AG04450 (cell line): Measurements from ENCODE around the gene PON3. TPM values are rescaled to one million over a fixed set of nuclear protein-coding genes. Genes with fewer than 3 reads are reported as not detected.

ENCODE experiments used
- CTCF ChIA-PET: fragments of 300-600, 350-600 bp; formaldehyde crosslinking; extraction: SDS; loops from one replicate; lab custom pipeline; 2022; ENCODE audit warnings: antibody characterized with exemption, inconsistent platforms; lab: Charles Lee
- POLR2A ChIA-PET: fragments of 350-600 bp; formaldehyde crosslinking; extraction: SDS; loops from one replicate; lab custom pipeline; 2021; ENCODE audit warnings: antibody characterized with exemption, inconsistent platforms; lab: Yijun Ruan, JAX
- DNase-seq: peaks from one replicate; pipeline ENCODE4 v3.0.0-alpha.2; 2011; ENCODE audit warnings: low read depth, low spot score
- H3K27ac ChIP-seq: one replicate; pipeline ENCODE4 v1.5.1; 2012; ENCODE audit warnings: low read depth, low read length, control low read depth
- H3K27me3 ChIP-seq: one replicate; pipeline ENCODE4 v1.6.0; 2012; ENCODE audit warnings: low read length; ENCODE audit not compliant: control insufficient read depth, insufficient read depth
- H3K4me3 ChIP-seq: 2 replicates; pipeline ENCODE4 v1.5.1; 2011; ENCODE audit warnings: mild to moderate bottlenecking, low read depth, low read length, control low read depth
- H3K9me3 ChIP-seq: 2 replicates; pipeline ENCODE4 v1.5.1; 2012; ENCODE audit warnings: low read length; ENCODE audit not compliant: control insufficient read depth, insufficient read depth
- CTCF ChIP-seq: IDR thresholded peaks from 2 replicates; pipeline ENCODE4 v1.5.1; 2011; ENCODE audit warnings: low read depth, low read length, control low read depth, inconsistent platforms
- polyA plus RNA-seq: library from polyadenylated mRNA; depleted of rRNA; stranded (reverse); fragments of >200 nt; gene quantifications from 2 replicates; pipeline ENCODE4 v1.2.3, GENCODE V29; 2011

Gene PON3
- polyA plus RNA-seq, 1 experiment = 0.20 TPM

- POLR2A ChIA-PET = no interaction called here
- Histone ChIP-seq H3K27me3 (no peaks in the 10 kb centered on the region), H3K4me3 (no peak within 1 kb of the TSS), H3K27ac (no peak within 1 kb of the TSS), H3K9me3 (no peaks in the 10 kb centered on the region)
- no peak for TF ChIP-seq CTCF
- no peak for DNase-seq
- CTCF ChIA-PET = no interaction called here
These were observed 71.7 kb downstream of the PON3 start, which contains the start of gene PON1 for GRCh38 chr7:95324431-95324830. PON1 (minus strand) TSS chr7:95324532; CDS start chr7:95324475, 57 bp downstream.

- H3K27me3 ChIP-seq = no peaks in the 10 kb centered on the region
These were observed 72.6 kb downstream of the PON3 start for GRCh38 chr7:95323410-95324129.

GRCh38 chr7:95322854-95323253, 73.3 kb downstream of the PON3 start:
- CTCF ChIA-PET = no interaction called here
- no peak for TF ChIP-seq CTCF
- POLR2A ChIA-PET = interaction anchor here (0.5 kb wide), 1 partner anchor 140 kb away, joined by 6 read pairs; no protein-coding TSS in a partner anchor
- no peak for DNase-seq
- H3K4me3 ChIP-seq = no peak overlapping the region
- no peaks in the 10 kb centered on the region for H3K9me3 ChIP-seq
- H3K27me3 ChIP-seq = no peaks in the 10 kb centered on the region
- H3K27ac ChIP-seq = no peak overlapping the region

More at GRCh38 chr7:95323410-95324129, 72.6 kb downstream of the PON3 start:
- ChIA-PET CTCF (no interaction called here), POLR2A (interaction anchor here (0.5 kb wide), 1 partner anchor 139 kb away, joined by 6 read pairs; no protein-coding TSS in a partner anchor)
- DNase-seq = no peak
- no peak overlapping the region for H3K4me3 ChIP-seq
- no peak overlapping the region for H3K27ac ChIP-seq
- H3K9me3 ChIP-seq = no peaks in the 10 kb centered on the region
- no peak for TF ChIP-seq CTCF

GRCh38 chr7:95322396-95322795, 73.8 kb downstream of the PON3 start:
- CTCF ChIA-PET = no interaction called here
- Histone ChIP-seq H3K27ac (no peak overlapping the region), H3K4me3 (no peak overlapping the region), H3K27me3 (no peaks in the 10 kb centered on the region), H3K9me3 (no peaks in the 10 kb centered on the region)
- no peak for DNase-seq
- POLR2A ChIA-PET = no interaction called here
- no peak for TF ChIP-seq CTCF

GRCh38 chr7:95321720-95322119, 74.5 kb downstream of the PON3 start:
- no peak for DNase-seq
- H3K9me3 ChIP-seq = no peaks in the 10 kb centered on the region
- H3K27me3 ChIP-seq = no peaks in the 10 kb centered on the region
- no peak overlapping the region for H3K4me3 ChIP-seq
- no peak overlapping the region for H3K27ac ChIP-seq
- TF ChIP-seq CTCF = no peak
- ChIA-PET CTCF (no interaction called here), POLR2A (no interaction called here)
